ENCODE measurements around the gene KIAA1210. TPM values are rescaled to one million over a fixed set of nuclear protein-coding genes. Genes with fewer than 3 reads are reported as not detected.

Gene KIAA1210
- total RNA-seq, 1 experiment from 2014 or later: not detected

- intact Hi-C loops (cut with micrococcal nuclease; ENCODE audit: unreplicated experiment): no loop called here
- H3K4me3 ChIP-seq (ENCODE audit: low read depth, low read length, poor library complexity, severe bottlenecking): no peak overlapping the region
- H3K27me3 ChIP-seq (replicated peaks; ENCODE audit: insufficient read depth, low read depth, low read length, poor library complexity): peaks cover 3% of the 10 kb centered on the region
- no peaks in the 10 kb centered on the region for H3K36me3 ChIP-seq (ENCODE audit: insufficient read depth, low read length, poor library complexity, severe bottlenecking)
- BruUV-seq (replicated peaks): no TSS peak
- POLR2A ChIA-PET (ENCODE audit: low non-redundant PET): no interaction called here
- TF ChIP-seq, protein P1, sequence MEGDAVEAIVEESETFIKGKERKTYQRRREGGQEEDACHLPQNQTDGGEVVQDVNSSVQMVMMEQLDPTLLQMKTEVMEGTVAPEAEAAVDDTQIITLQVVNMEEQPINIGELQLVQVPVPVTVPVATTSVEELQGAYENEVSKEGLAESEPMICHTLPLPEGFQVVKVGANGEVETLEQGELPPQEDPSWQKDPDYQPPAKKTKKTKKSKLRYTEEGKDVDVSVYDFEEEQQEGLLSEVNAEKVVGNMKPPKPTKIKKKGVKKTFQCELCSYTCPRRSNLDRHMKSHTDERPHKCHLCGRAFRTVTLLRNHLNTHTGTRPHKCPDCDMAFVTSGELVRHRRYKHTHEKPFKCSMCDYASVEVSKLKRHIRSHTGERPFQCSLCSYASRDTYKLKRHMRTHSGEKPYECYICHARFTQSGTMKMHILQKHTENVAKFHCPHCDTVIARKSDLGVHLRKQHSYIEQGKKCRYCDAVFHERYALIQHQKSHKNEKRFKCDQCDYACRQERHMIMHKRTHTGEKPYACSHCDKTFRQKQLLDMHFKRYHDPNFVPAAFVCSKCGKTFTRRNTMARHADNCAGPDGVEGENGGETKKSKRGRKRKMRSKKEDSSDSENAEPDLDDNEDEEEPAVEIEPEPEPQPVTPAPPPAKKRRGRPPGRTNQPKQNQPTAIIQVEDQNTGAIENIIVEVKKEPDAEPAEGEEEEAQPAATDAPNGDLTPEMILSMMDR (conservative IDR thresholded peaks at IDR 0.05; ENCODE audit: low read depth, low read length): no peak
- no peaks in the 10 kb centered on the region for H3K9me3 ChIP-seq (ENCODE audit: low read depth, low read length, poor library complexity, severe bottlenecking)
- H3K4me1 ChIP-seq (ENCODE audit: insufficient read depth, low read length, poor library complexity, severe bottlenecking): no peaks in the 10 kb centered on the region
- CTCF ChIA-PET: no interaction called here
- no peak overlapping the region for H3K27ac ChIP-seq (ENCODE audit: low read depth, low read length, poor library complexity, severe bottlenecking)
- no peak for DNase-seq (ENCODE audit: low spot score)
Measured at GRCh38 chrX:119093991-119094735, 33.4 kb downstream of the KIAA1210 start.

DNA sequence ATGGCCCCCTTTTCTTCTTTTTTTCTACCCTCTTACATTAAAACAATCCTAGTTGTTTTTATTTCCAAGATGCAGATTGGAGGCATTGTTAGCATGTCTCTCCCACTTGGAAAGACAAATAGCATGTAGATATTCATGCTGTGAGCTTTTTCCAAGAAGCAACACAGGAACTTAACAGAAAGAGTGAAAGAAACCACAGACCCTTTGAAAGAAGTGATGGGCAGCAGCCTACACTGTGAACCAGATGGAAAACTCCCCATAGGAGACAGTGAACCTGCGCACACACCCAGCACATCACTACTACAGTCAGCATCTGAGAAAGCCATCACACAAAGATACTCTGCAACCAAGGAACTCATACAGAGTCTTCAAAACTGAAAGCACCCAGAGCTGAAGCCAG is 37.0 kb downstream of the KIAA1210 start:
- ChIA-PET POLR2A (ENCODE audit: low non-redundant PET) (no interaction called here), CTCF (no interaction called here)
- no peak overlapping the region for H3K27ac ChIP-seq (ENCODE audit: low read depth, low read length, poor library complexity, severe bottlenecking)
- H3K27me3 ChIP-seq (replicated peaks; ENCODE audit: insufficient read depth, low read depth, low read length, poor library complexity): peaks cover 6% of the 10 kb centered on the region
- DNase-seq (ENCODE audit: low spot score): no peak
- no peaks in the 10 kb centered on the region for H3K36me3 ChIP-seq (ENCODE audit: insufficient read depth, low read length, poor library complexity, severe bottlenecking)
- BruUV-seq (replicated peaks): no TSS peak
- TF ChIP-seq, protein P1 (conservative IDR thresholded peaks at IDR 0.05; ENCODE audit: low read depth, low read length): no peak
- TF ChIP-seq EZH2 (IDR thresholded peaks at IDR 0.05; ENCODE audit: borderline replicate concordance, low read depth, low read length, poor library complexity, severe bottlenecking): no peak
- intact Hi-C loops (cut with micrococcal nuclease; ENCODE audit: unreplicated experiment): no loop called here
- H3K4me3 ChIP-seq (ENCODE audit: low read depth, low read length, poor library complexity, severe bottlenecking): no peak overlapping the region
- no peaks in the 10 kb centered on the region for H3K4me1 ChIP-seq (ENCODE audit: insufficient read depth, low read length, poor library complexity, severe bottlenecking)
- H3K9me3 ChIP-seq (ENCODE audit: low read depth, low read length, poor library complexity, severe bottlenecking): no peaks in the 10 kb centered on the region

DNA sequence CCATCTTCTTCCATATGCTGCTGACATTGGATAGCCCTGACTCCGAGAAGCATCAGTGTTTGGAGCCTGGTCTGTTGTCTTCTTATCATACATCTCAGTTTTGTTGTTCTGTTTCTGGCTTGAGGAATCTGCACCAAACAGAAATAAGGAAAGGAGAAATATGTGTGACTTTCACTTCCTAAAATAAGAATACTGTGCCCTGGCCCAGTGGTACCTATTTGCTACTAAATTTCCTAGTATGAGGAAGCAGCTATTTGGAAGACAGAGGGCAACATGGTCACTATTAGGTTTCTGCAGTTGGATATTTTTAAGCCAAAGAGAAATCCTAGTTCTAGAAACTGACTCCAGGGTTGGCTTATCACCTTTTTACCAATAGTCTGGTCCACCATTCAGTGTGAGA is 38.0 kb downstream of the KIAA1210 start:
- Histone ChIP-seq H3K36me3 (ENCODE audit: insufficient read depth, low read length, poor library complexity, severe bottlenecking) (no peaks in the 10 kb centered on the region), H3K4me1 (ENCODE audit: insufficient read depth, low read length, poor library complexity, severe bottlenecking) (no peaks in the 10 kb centered on the region), H3K9me3 (ENCODE audit: low read depth, low read length, poor library complexity, severe bottlenecking) (no peaks in the 10 kb centered on the region), H3K27ac (ENCODE audit: low read depth, low read length, poor library complexity, severe bottlenecking) (no peak overlapping the region), H3K27me3 (replicated peaks; ENCODE audit: insufficient read depth, low read depth, low read length, poor library complexity) (peaks cover 6% of the 10 kb centered on the region), H3K4me3 (ENCODE audit: low read depth, low read length, poor library complexity, severe bottlenecking) (no peak overlapping the region)
- TF ChIP-seq, protein P1 (conservative IDR thresholded peaks at IDR 0.05; ENCODE audit: low read depth, low read length): no peak
- no peak for TF ChIP-seq EZH2 (IDR thresholded peaks at IDR 0.05; ENCODE audit: borderline replicate concordance, low read depth, low read length, poor library complexity, severe bottlenecking)
- ChIA-PET POLR2A (ENCODE audit: low non-redundant PET) (no interaction called here), CTCF (no interaction called here)
- BruUV-seq (replicated peaks): no TSS peak
- no peak for DNase-seq (ENCODE audit: low spot score)
- intact Hi-C loops (cut with micrococcal nuclease; ENCODE audit: unreplicated experiment): no loop called here

Data from A673 (cell line).